ENCODE measurements around the gene CACNA1F.

DNA sequence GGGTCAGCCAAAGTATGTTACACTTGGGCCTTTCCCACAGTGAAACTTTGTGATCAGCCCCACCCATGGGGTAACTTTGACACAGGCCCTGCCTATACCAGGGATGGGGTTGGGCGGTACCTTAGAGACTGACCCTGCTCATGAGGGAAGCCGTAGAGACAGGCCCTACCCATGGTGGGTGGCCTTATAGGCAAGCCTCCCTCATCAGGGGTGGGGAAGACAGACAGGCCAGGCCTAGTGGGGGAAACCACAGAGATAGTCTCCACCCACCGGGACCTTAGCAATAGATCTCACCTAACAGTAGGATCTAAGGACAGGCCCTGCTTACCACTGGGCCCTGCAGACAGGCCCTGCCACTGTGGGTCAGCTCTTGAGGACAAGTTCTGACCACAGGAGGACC, 54.6 kb downstream of the CACNA1F start:
- TF ChIP-seq, protein P1, sequence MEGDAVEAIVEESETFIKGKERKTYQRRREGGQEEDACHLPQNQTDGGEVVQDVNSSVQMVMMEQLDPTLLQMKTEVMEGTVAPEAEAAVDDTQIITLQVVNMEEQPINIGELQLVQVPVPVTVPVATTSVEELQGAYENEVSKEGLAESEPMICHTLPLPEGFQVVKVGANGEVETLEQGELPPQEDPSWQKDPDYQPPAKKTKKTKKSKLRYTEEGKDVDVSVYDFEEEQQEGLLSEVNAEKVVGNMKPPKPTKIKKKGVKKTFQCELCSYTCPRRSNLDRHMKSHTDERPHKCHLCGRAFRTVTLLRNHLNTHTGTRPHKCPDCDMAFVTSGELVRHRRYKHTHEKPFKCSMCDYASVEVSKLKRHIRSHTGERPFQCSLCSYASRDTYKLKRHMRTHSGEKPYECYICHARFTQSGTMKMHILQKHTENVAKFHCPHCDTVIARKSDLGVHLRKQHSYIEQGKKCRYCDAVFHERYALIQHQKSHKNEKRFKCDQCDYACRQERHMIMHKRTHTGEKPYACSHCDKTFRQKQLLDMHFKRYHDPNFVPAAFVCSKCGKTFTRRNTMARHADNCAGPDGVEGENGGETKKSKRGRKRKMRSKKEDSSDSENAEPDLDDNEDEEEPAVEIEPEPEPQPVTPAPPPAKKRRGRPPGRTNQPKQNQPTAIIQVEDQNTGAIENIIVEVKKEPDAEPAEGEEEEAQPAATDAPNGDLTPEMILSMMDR (IDR thresholded peaks at IDR 0.05), result no peak
- TF ChIP-seq POLR2A (IDR thresholded peaks at IDR 0.05), result no peak
